NCI-H2171 treated with DMSO at 0.1 percent for 48 hours (cell line): ENCODE measurements around the gene PASD1.
A peak's percentile ranks its signal among the peaks of the same experiment; 100 is the strongest.
"Not testable (repeated sequence)": the region's sequence is repeated elsewhere in the genome, so short reads cannot be mapped to it uniquely, and the experiment has no call there.

Experiments
- DNase-seq: peaks from one replicate; lab custom pipeline; 2025; lab: John Stamatoyannopoulos, UW

Gene PASD1

DNA sequence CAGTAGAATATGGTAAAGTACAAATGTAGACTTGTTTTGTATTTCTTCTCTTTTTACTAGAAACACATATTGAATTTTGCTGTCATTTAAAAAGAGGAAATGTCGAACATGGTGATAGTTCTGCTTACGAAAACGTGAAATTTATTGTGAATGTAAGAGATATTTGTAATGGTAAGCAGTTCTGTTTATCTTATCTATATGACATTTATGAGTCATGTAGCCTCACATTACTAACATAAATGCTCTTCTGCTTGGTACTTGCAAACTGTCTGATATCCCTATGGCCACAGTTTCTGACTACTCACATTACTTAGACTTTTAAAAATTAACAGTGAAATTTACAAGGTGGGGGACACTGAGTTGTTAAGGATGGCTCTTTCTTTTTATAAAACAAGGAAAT, 57.9 kb downstream of the PASD1 start:
- no peak for DNase-seq

DNA sequence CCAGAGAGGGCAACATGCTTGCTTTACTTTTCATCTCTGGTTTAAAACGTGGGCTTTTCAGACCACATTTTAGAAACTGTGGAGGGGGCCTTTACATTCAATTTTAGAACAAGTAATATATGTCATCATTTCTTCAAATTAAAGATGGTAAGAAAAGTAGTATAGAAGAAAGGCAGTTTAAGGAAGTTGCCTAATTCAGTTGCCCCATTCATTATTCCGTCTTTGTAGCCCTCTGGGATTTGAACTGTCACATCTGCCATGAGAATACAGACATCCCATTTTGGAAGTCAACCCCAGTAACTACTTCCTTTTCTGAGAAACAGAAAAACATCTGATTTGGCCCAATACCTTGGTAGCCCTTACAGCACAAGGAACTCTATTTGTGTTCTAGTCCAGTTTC, 61.2 kb downstream of the PASD1 start:
- DNase-seq, result no peak

DNA sequence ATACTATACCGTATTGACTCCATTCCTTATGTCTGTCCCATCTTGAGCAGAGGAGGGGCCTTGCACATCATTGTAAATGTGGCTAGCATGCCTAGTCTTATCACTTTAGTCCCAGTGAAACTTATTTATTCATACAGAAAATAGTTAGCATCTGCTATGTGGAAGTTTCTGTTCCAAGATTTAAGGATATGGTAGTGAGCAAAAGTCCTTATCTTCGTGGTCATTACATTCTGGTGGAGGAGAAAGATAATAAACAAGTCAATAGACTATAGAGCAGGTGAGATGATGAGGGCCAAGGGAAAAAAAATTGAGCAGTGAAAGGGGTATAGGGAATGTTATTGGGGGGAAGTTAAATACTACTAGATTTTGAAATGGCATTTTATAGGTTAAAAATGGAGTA, 68.3 kb downstream of the PASD1 start:
- no peak for DNase-seq

DNA sequence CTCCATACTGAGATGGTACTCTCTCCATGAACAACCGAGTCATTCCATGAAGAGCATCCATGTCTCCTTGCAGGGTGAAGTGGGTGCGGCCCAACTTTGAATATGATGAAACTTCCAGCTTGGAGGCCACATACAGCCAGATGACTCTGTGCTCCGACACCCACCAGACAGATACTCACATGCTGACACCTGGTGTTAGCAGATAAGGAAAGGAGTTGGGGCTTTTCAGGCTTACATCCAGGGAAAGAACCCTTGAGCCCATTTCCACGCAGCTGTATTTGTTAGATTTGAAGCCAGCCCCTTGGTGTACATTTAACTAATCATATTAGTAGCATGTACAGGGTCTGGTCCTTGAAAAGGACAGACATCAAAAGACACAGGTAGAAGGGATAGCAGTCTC, 69.7 kb downstream of the PASD1 start:
- DNase-seq, result no peak

DNA sequence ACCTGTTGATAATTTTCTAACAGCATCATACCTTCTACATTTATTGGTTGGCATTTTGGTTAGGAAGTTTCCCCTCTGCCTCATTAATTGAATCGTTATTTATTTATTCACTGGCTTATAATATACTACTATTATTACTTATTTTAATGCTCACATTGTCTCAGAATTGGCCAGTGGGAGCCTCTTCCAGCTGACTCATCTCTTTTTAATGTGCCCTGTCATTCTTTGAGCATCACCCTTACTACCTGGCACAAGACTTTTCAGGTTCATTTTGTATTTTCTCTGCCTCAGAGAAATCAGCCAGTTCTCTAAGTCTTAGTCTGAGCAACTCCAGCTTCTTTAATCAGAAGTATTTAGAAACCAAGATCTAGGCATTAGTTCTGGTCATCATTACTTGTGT, 71.5 kb downstream of the PASD1 start:
- DNase-seq, result no peak

DNA sequence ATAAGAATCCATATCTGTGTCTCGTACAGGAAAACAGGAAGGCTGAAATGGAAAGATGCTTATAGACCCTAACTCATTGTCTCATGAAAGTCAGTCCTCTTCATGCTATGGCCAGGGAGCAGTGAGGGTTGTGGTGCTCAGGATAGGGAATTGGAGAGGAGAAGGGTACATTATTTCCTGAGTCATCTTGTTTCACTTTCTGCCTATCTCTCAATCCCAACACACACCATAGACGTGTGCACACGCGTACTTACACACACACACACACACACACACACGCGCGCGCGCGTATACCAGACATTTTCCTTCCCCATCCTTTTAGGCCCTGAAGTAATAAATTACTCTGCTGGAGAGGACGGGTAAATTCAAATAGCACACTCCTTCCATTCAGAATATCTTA, 78.1 kb downstream of the PASD1 start:
- DNase-seq, result no peak

DNA sequence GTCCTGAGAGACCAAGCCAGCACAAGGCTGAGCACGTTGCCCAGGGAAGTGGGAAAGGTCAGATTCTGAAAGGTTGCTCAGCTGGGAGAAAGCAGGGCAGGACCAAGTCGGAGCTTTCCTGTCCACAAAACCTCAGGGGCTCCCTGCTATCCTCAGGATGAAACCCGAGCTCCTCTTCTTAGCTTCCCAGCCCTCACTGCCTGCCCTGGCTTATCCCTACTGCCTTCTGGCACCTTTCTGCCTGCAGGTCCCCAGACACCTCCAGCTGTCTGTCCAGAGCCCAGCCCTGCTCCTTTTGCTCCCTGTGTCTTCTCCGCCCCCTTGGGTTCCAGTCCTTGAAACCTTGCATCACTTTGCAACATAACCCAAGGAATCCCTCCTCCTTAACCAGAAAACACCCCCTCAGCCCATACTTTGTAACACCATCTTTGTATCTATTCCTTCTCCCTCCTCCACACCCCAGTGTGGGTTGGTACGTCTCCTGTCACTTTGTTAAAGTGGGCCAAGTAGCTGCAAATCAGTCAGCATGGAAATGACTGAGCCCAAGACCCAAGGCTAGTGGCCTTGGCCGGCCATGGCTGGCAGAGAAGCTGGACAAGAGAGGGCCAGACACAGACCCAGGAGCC, 111.8 kb downstream of the PASD1 start:
- peak; percentile 76 for DNase-seq

DNA sequence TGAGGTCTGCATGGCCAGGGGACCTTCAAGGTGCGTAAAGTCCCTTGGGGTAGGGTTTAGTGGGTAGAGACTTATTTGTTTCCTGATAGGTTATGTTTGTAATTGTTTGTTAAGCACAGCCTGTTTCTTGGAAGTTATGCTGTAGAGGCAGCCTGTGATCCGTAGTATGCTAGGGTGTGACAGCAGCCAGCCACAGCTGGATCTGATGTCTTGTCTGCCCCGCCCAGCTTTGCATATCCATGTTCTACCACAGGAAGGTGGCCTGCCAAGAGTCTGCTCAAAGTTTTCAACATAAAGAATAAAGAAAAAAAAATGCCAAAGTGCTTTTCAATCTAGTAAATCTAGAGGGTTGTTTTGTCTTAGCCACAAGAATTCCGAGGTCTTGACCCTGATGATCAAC, 112.7 kb downstream of the PASD1 start:
- no peak for DNase-seq

DNA sequence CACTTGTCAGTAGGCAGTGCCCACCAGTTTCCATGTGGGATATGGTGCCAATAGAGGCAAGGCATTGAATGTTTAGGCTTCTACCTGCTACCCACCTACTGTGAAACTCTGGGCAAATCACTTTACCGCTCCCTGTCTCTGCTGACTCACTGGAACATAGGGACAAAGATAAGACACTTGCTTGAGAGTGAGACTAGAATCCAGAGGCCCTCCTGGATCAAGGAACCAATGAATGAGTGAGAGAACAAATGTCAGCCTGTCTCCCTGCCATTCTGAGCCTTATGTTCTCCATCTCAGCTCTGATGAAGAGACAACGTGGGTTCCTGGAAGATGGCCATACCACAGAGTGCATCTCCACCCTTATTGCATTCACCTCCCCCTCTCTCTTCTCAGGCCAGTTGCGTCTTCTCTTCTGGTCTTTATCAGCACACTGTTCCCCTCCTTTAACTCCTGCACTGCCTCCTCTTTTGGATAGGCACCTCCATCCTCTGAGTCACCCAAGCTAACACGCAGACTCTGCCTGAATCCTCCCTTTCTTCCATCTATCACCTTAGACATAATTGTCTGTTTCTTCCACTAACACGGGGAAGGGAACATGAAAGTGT, 116.4 kb downstream of the PASD1 start:
- no peak for DNase-seq

DNA sequence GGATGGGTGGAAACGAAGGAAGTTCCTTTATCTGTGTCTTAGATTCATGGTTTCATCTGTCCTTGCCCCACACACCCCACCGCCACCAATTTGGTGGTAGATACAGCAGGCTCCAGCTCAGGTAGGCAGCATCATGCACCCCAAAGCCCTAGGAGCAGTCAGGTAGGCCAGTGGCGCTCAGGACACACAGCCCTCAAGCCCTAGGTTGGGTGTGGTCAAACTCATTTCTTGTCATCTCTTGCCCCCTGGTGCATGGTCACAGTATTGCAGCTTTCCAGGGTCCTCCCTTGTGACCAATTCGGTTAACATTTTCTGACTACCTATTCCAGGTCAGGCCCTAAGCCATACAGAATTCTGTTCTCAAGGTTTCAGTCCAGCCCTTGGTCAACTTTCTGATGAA, 117.3 kb downstream of the PASD1 start:
- DNase-seq, result peak; percentile 15

DNA sequence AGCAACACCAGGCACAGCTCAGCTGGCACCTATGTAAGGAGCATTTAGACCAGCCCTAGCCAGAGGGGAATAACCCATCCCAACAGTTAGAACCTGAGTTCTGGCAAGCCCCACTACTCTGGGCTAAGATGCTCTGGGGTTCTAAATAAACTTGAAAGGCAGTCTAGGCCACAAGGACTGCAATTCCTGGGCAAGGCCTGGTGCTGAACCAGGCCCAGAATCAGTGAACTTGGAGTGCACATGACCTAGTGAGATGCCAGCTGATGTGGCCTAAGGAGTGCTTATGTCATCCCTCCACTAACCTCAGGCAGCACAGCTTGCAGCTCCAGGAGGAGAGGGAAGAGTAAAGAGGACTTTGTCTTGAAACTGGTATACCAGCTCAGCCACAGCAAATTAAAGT, 124.2 kb downstream of the PASD1 start:
- no peak for DNase-seq

DNA sequence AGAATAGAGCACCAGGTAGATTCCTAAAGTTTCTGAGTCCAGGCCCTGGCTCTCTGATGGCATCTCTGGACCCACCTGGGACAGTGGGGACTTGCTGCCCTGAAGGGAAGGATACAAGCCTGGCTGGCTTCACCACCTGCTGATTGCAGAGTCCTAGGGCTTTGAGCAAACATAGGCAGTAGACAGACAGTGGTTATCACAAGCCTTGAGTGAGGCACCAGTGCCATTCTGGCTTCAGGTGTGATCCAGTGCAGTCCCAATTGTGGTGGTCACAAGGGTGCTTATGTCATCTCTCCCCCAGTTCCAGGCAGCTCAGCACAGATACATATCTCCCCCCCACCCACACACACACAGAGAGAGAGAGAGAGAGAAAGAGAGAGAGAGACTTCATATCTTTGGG, 125.2 kb downstream of the PASD1 start:
- no peak for DNase-seq

DNA sequence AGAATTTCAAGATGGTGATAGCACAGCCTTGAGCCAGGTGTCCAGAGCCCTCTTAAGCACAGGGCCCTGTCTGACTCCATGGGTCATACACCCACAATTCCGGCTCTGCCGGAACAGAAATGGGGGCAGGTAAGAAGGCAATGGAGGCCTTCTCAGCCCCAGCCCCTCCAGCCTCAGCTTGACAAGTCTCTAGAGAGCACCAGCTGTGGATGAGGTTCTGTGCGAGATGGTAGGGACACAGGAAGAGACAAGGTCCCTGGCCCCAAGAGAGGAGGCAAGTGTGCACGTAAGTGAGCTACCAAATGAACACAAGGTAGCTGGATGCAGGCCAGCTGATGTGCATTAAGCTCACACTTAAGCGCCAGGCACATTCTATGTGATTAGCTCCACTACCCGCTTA, 129.3 kb downstream of the PASD1 start:
- DNase-seq, result no peak

DNA sequence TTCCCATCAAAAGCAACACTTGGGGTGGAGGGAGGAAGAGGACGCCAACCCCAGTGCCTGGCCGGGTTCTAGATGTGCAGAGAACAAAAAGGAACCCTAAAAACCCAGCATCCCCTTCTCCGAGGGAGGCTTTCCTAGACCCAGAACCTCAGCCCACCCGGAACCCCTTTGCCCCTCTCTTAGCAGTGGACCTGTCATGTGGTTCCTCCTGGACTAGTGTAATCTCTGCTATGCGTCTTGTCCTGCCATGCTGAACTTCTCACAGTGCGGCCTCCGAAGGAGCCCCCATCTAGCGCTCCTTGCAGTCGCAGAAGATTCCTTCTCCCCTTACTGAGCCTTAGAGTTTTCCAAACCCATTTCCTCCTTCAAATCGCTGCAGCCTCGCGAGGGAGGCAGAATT, 130.6 kb downstream of the PASD1 start:
- DNase-seq, result no peak

DNA sequence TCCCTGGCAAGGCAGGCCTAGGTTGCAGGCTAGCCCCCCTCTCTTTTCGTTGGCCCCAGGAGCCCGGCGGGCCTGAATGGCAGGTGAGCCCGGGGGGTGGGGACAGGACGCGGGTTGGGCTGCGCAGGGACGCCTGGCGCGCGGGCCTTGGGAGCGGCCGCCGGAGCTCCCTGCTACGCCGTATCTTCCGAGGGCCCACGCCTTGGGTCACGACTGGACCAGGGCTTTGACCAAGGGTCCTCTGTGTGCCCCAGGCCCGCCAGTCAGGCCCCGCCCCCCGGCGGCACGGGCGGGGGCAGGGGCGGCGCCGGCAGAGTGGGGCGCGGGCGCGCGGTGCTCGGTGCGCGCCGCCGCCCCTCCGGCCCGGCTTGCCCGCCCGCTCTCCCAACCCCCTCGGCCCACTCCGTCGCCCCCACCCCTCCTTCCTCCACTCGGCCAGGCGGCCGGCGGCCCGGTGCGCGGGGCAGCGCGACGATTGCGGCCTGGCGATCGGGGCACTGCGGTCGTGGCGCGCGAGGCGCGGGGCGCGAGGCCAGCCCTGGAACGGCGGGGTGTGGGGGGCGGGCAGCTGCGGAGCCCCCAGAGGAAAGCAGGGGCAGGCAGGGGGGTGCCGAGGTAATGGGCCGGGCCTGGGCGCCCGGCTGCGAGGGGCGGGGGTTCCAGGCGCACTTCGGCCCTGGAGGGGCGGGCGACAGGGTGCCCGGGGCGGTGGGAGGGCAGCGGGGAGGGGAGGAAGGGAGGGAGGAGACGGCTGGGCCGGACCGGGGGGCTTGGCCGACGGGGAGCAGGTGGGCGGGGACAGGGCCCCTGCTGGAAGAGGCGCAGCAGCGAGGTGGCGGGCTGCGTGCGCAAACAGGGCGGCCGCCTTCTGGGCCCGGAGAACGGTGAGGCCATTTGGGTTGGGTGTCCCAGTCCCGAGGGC, 131.4 kb downstream of the PASD1 start, which contains the start of gene PRRG3:
Gene PRRG3, plus strand, starts transcription at position 798 of the 922 bp plus-strand sequence. CDS start 3,357 bp downstream, outside the sequence.
- no peak for DNase-seq

DNA sequence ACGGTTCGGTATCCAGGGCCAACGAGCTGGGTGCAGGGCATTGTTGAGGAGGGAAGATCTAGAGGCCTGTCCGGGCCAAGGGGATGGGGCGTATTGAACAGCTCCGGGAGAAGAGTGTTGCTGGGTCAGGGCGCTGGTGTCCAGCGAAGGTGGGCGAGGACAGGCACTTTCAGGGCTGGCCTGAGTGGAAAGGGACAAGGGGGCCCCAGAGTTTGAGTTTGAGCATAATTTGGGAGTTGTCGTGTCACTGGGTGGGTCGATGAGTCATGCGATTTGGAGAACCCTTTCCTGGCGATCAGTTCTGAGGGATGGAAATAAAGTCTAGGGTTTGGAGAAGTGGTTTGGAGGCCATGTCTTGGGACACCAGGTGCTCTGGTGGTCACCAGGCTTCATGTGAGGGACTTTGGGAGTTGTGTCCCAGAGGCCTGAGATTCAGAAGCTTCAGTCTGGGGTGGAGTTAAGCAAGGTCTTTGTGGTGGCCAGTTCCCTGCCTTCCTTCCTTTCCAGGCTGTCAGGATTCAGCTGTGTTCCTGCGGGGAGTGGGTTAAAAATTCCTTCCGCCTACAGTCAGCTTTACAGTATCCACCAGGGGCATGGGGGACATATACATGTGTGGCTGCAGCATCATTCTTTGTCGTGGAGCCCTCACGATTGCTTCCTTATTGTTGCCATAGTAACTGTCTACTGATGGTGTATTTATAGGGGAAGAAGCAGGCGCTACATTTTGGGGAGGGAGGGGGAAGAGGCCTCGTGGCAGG, 132.3 kb downstream of the PASD1 start:
- DNase-seq, result no peak

DNA sequence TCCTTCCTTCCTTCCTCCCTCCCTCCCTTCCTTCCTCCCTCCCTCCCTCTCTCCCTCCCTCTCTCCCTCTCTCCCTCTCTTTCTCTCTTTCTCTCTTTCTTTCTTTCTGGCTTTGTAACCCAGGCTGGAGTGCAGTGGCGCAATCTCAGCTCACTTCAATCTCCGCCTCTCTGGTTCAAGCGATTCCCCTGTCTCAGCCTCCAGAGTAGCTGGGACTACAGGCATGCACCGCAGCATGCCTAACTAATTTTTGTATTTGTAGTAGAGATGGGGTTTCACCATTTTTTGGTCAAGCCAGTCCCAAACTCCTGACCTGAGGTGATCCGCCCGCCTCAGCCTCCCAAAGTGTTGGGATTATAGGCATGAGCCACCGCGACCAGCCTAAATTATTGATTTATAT, 133.6 kb downstream of the PASD1 start:
- DNase-seq, result not testable (repeated sequence)

DNA sequence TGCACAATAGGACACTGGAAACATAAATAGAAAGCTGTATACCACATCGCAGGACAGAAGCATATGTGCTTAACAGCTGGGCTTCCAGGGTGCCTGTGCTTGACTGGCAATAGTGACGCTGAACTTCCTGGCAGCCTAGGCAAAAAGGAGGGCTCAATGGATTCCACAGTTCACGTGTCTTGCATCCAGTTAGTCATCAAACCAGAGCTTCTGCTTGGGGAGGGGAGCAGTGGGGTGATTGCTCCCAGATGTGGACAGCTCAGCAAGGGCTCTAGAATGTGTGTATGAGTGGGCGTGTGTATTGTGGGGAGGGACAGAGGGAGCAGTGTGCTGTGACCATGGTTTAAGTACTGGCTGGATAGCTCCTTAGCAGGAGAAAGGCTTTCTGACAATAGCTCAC, 134.0 kb downstream of the PASD1 start:
- DNase-seq, result peak; percentile 84

DNA sequence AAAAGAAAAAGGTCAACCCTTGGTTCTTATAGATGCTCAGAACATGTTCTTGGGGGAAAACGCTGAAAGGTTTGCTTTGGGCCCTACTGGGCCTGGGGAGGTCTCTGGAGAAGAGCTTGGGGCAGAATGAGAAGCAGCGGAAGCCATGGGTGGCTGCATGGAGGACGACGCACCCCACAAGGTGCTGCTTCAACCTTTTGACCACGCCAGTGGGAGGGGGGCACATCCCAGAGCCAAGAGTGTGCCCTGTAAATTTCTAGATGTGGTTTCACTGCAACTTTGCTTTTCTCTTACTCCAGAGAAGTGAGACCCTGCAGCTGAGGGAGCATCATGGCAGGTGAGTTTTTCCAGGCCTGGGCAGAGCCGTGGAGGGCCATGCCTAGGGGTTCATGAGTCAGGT, 135.0 kb downstream of the PASD1 start:
- no peak for DNase-seq

DNA sequence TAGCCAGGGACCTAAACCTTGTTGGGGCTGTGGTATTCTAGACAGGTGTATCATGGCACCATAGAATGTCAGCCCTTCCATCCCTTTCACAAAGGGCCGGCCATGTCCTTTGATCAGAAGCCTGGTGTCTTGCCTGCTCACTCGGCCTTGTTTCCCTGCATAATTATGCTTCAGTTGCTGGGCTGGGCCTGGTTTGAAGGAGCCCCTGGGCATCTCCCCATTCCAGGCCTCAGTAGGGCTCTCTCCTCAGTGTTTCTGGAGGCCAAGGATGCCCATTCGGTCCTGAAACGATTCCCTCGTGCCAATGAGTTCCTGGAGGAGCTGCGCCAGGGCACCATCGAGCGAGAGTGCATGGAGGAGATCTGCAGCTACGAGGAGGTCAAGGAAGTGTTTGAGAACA, 136.3 kb downstream of the PASD1 start:
- no peak for DNase-seq

DNA sequence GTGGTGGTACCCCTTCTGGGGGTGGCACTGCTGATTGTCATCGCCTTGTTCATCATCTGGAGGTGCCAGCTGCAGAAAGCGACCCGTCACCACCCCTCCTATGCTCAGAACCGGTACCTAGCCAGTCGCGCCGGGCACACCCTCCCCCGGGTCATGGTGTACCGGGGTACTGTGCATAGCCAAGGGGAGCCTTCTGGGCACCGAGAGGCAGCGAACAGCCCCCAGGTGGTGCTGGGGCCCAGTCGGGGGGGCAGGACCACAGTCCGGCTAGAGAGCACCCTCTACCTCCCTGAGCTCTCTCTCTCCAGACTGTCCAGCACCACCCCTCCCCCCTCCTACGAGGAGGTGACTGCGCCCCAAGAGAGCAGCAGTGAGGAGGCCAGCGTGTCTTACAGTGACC, 137.1 kb downstream of the PASD1 start:
- no peak for DNase-seq

DNA sequence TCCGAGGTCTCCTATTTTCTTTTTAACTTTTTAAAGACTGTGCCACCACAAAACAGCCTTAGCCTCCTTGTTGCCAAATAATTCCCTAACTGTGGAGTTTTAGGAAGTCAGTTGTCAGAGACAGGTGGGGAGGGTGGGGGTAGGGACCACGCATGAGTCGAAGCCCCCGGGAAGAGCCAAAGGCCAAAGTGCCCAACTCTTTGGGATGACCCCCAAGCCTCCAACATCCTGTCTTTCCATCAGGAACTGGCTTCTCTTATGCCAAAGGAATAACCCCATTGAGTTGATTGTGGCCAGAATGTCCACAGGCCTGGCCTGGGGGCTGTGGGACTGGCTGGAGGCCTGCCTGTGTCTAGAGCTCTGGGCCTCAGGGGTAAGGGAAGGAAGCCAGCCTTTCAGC, 137.6 kb downstream of the PASD1 start:
- DNase-seq, result no peak
